Sigmoid colon (tissue), 4 donors: ENCODE data around the gene TRIM2.

Experiments
- POLR2AphosphoS5 ChIP-seq, 4 donors: sonication (generic); formaldehyde crosslinking; IDR thresholded peaks; one replicate each; pipeline ENCODE4 v1.6.1; 2017; ENCODE audit warnings: antibody characterized with exemption in 4 of 4
- TF ChIP-seq, protein P1 (sequence below), 4 experiments: fragments of 450-650 bp in 3 of 4; fragments of 200-600 bp in 1 of 4; IDR thresholded peaks; one replicate each; pipeline ENCODE4 v1.5.1; 2016 to 2019; ENCODE audit warnings: antibody characterized with exemption in 4 of 4, mild to moderate bottlenecking in 3 of 4, moderate library complexity in 2 of 4

DNA sequence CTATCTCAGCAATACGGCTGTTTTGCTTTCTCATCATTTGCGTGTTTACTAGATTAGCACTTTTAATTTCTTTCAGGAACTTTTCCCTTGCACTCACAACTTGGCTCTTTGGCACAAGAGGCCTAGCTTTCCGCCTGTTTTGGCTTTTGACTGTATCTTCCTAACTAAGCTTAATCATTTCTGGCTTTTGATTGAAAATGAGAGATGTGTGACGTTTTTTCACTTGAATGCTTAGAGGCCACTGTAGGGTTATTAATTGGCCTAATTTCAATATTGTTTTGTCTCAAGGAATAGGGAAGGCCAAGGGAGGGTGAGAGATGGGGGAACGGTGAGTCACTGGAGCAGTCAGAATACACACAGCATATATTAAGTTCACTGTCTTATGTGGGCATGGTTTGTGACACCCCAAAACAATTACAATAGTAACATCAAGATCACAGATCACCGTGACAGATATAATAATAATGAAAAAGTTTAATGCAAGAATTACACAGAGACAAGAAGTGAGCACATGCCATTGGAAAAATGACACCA lies 167.5 kb downstream of the TRIM2 start:
- TF ChIP-seq, protein P1, sequence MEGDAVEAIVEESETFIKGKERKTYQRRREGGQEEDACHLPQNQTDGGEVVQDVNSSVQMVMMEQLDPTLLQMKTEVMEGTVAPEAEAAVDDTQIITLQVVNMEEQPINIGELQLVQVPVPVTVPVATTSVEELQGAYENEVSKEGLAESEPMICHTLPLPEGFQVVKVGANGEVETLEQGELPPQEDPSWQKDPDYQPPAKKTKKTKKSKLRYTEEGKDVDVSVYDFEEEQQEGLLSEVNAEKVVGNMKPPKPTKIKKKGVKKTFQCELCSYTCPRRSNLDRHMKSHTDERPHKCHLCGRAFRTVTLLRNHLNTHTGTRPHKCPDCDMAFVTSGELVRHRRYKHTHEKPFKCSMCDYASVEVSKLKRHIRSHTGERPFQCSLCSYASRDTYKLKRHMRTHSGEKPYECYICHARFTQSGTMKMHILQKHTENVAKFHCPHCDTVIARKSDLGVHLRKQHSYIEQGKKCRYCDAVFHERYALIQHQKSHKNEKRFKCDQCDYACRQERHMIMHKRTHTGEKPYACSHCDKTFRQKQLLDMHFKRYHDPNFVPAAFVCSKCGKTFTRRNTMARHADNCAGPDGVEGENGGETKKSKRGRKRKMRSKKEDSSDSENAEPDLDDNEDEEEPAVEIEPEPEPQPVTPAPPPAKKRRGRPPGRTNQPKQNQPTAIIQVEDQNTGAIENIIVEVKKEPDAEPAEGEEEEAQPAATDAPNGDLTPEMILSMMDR (IDR thresholded peaks at IDR 0.05): no peak
- TF ChIP-seq POLR2AphosphoS5 (IDR thresholded peaks at IDR 0.05): no peak
